SU-DHL-6 (cell line): ENCODE results near the gene MOSMO.

Experiments used
- CTCF ChIP-seq: fragments of 200-600 bp; sonication (generic); IDR thresholded peaks from one replicate; pipeline ENCODE4 v1.5.1; 2017; ENCODE audit warnings: antibody characterized with exemption, mild to moderate bottlenecking, low read length, moderate library complexity; ENCODE audit not compliant: insufficient read depth, poor library complexity, severe bottlenecking
- EZH2phosphoT487 ChIP-seq: fragments of 200-600 bp; sonication (generic), shearing (Covaris generic); conservative IDR thresholded peaks from 2 replicates; pipeline ENCODE4 v1.6.1; 2018; ENCODE audit warnings: mild to moderate bottlenecking, antibody characterized with exemption, low read length, moderate library complexity, mixed read lengths

GRCh38 chr16:22132801-22133200 is 124.9 kb downstream of the MOSMO start:
- TF ChIP-seq EZH2phosphoT487, result no peak
- TF ChIP-seq CTCF, result no peak
